CD4-positive, alpha-beta T cell treated with Interleukin-17A for 4 hours (primary cell): Measurements from ENCODE around the gene PLCL1.

Experiments
- DNase-seq: peaks from one replicate; pipeline ENCODE4 v3.0.0-alpha.2; 2020; ENCODE audit warnings: mixed read lengths

Gene PLCL1

DNA sequence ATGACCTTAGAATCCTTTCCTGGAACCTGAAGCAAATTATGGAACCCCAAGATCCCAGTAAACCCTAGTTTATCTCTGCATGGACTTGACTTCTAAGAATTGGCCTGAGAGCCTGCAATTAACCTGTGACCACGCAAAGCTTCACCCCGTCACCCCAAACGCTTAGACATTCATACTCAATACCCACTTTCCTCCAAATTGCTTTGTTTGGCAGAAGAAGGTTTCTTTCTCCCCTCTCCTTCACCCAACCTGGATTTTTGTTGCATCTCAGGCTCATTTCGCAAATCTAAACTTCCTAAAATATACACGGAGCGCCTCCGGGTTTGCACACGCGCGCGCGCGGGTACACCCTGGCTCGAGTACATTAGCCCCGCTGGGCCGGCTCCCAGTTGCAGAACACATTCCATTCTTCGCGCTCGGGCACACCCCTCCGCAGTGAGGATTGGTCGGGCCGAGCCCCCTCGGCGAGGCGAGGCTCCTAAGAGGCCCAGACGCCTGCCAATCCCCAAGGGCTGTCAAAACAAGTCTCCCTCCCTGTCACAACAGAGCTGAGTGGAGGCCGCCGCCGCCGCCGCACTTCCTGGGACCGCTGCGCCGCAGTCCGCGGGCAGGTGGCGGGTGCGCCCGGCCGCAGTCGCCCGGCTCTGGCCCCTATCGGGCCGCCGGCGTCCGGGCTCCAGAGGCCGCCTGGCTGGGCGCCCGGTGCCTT lies at the start of gene PLCL1:
Gene PLCL1 (plus strand): TSS at position 545 of the 709 bp plus-strand sequence.
- peak; percentile 91 for DNase-seq

DNA sequence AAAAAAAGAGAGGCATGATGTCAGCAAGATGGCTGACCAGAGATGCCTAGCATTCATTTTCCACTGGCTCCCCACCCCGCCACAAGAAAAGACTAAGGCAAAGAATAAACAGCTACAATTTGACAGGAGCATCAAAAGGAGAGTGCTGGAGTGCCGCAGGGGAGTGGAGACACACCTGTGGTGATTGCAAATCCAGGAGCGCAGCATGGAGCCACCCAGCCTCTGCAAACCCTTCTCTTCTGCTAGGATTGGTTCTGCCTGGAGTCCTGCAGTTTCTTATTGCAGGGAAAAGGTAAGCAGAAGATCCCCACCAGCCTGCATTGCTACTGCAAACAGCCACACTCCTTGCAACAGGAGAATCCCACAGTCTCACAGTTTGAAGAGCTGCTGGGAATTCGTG lies 45.4 kb upstream of the PLCL1 start:
- no peak for DNase-seq

GRCh38 chr2:197759625-197760292 lies 44.6 kb upstream of the PLCL1 start:
- no peak for DNase-seq

GRCh38 chr2:197760293-197760657 lies 44.1 kb upstream of the PLCL1 start:
- no peak for DNase-seq

- peak; percentile 42 for DNase-seq
These were observed 26.5 kb upstream of the PLCL1 start for GRCh38 chr2:197777823-197778407.

DNA sequence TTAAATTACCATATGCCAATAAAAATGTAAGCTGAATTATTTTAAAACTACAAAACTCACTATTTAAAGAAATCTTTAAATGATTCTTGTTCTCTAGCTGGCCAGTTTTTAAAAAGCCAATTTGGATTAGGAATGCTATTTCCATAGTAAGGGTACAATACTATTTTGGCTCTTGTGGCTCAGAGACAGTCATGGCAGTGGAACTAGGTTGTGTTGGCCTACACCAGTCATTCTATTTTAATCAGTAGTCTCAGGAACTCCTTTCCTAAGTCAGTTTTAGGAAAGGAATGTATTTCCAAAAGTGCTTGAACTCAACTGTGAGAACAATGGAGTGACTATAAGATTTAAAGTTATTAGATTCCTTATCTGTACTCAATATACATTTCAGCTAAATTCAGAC lies 25.1 kb upstream of the PLCL1 start:
- DNase-seq: no peak

DNA sequence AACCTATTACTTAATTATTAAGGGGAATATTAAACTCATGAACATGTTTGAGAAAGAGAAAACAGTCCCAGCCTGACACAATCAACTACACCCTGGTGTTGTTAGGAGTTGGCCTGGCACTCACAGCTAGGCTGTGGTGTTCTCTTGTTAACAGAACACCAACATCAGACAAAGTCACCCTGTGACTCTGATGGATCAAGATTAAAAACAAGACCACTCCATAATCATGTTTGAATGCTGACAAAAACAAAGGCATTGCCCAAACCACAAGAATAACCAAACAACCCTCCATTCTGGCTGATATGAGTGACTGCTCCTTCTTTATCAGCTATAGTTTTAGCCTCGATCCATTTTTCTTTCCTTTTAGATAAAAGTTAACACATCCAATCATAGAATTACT lies 22.3 kb upstream of the PLCL1 start:
- DNase-seq: no peak

DNA sequence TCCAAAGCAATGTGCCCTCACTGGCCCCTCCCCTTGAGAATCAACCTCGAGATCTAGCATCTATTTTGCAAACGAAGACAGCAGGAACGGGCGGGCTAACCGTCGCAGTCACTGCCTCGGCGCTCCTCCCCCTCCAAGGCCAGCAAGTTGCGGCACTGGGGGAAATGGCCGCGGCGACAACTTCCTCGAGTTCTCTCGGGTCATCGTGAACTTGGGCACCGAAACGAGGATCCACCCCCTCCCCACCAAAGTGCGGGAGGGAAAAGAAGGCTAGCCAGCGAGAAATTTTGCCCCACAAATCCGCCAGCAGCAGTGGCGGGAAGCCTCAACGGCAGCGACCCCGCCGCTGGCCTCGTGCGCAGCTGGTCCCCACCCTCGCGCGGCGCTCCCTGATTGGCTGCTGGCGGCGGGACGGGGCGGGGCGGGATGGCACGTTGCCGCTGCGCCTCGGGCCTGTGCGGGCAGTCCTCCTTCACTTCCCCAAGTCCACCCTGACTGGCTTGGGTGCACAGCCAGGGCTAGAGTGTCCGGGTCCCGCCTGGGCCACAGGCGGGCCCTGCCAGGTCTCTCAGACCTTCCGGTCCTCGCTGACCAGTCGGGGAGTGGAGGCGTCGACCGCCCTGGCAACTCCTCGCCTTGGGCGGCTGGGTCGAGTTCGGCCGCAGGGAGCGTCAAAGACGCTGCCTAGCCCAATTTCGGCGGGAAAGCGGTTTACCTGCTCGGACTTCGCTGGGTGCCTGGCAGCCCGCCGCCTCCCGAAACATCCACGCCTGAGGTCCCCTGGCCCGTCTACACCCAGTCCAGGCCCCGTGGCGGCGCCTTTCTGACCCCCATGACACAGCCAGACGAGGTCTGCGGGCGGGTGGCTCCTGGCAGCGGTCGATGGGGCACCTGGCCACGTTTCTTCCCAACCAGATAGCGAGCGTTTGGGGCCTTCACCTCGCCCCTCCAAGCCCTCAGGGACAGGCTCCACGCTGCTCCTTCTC lies 19.1 kb upstream of the PLCL1 start, which contains the start of gene BOLL:
Gene BOLL (minus strand): TSS at position 364 of the 986 bp plus-strand sequence. CDS start 3,469 bp downstream, outside the sequence.
- no peak for DNase-seq

GRCh38 chr2:197786010-197786877 lies 18.1 kb upstream of the PLCL1 start:
- peak; percentile 68 for DNase-seq

- no peak for DNase-seq
These were observed 10.9 kb upstream of the PLCL1 start for GRCh38 chr2:197793456-197793855.

GRCh38 chr2:197795277-197795676 lies 9.1 kb upstream of the PLCL1 start:
- DNase-seq: no peak

DNA sequence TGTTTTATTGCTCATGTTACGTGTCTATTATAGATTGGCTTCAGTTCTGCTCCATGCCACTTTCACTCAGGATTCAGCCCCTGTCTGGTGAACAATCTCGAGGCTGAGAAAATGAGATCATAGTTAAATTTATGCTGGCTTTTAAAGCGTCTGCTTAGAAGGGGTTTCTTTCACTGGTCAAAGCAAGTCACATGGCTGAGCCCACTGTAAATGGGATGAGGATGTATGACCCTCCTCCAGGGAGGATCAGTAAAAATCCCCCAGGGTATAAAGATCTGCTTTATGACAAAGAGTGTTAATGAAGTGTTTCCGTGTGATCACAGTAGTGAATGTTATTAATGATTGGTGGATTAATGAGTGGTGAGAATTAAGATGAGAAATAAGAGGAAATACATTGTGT lies 6.2 kb upstream of the PLCL1 start:
- no peak for DNase-seq

DNA sequence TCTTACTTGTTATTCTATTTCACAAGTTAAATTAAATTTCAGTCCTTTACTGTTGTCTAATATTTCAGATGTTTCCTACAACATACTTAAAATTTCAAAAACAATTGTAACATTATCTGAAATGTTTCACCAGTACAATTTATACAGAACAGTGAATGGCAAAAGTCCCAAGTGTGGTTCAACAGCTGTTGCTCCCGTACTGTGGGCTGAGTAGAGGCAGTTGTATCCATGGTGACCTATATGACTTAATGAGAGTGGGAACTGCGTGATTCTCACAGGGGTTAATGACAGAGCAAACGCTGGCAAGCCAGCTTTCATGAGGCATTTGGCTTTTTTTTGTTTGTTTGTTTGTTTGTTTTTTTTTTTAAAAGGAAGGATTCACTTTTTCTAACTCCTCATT lies 5.3 kb upstream of the PLCL1 start:
- no peak for DNase-seq

GRCh38 chr2:197800091-197800490 lies 4.3 kb upstream of the PLCL1 start:
- DNase-seq: no peak

DNA sequence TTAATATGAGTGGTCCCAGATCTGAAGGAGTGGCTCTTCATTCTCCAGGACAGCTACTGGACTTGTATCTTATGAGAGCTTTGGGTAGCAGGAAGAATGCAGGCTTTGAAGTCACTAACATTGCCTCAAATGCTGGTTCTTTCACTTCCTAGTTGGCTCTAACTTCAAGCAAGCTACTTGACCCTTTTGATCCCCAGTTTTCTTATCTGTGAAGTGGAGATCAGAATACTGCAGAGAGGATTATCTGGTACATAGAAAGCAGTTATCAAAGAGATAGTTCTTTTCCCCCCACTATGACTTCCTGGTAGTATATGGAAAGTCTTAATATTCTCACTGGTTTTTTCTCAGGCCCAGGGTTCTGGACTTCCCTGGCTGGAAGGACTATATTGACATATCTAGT lies 3.4 kb upstream of the PLCL1 start:
- DNase-seq: no peak

DNA sequence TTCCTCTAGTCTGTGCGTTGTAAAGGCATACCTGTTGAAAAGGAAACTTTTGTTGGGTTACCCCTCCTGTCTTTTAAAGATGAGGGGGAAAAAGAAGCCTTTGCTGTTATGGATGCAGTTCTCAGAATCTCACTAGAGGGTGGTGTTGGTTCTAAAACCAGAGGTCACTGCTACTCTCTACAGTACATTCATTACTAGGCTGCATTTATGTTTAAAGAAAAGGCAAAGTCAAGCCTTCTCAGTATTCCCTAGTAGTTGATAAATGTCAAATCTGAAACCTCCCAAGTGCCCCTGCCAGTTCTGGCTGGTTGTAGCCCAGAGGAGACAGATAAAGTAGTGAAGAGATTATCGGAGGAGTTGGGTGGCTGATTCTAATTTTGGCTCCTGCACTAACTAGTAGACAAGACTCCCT lies 1.4 kb upstream of the PLCL1 start:
- peak; percentile 37 for DNase-seq

GRCh38 chr2:197804758-197805714 lies 643 bp downstream of the PLCL1 start:
- peak; percentile 57 for DNase-seq

DNA sequence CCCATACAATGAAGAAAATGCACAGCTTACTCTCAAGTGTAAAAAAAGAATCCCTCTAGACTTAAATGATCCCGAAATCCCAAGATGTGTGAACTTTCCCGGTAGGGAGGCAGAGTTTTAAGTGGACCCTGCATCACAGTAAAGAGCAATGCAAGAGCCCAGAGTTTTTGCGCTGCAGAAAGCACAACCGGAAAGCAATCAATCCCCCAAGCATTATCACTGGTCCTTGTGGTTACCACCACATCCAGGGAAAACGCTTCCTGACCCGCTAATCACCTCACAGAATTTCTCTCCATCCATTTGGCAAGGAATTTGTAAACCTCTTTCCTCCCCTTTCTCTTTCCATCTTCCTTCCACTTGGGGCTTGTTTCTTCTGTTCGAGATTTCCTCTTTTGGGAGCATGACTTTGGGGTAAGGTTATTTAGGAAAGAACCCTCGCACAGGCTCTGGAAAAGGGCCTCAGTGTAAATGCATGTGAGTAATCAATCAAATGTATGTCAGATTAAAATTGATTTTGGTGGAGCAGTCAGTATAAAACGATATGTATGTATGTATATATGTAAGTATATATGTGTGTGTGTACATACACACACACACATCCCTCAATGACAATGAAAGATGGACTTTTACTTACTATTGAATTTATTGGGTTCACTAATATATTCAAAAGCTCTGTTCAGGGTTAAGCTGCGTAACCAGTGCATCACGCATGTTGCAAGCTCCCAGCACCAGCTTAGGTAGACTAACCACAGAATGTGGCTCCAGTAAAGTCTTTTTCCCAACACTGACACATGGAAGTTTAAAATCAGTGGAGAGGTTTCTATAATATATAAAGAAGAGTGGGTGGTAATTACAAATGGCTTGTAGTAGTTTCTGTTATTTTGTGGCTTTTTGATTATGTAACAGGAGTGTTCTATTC lies 1.6 kb downstream of the PLCL1 start:
- DNase-seq: no peak

DNA sequence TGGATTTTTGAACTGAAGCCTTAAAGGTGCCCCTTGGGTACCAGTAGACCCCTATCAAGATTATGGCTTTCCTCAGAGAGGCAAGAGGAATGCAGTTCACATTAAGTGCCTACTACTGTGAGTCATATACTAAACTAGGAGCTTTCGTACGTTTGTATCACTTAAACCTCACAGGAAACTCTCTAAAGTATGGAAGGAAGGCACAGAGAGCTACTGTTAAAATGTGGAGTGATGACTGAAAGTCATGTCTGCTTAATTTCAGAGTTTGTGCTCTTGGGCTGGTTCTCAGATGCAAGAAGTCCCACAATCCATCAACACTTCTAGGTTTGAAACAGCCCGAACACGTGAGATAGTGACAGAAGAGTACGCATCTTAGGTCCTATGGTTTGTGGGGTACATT lies 4.7 kb downstream of the PLCL1 start:
- DNase-seq: no peak

- no peak for DNase-seq
These were observed 5.6 kb downstream of the PLCL1 start for GRCh38 chr2:197810016-197810415.
